Neural progenitor cell (in vitro differentiated cells): ENCODE data around the gene KCNE2. TPM values are rescaled to one million over a fixed set of nuclear protein-coding genes. Genes with fewer than 3 reads are reported as not detected.

Experiments
- DNase-seq: peaks from one replicate; pipeline ENCODE4 v3.0.0-alpha.2; 2016; ENCODE audit warnings: low spot score
- H2AFZ ChIP-seq: fragments of 200-600 bp; sonication (generic); replicated peaks from 2 replicates; pipeline ENCODE4 v1.6.1; 2016; ENCODE audit warnings: antibody characterized with exemption
- H3F3A ChIP-seq: fragments of 200-600 bp; sonication (generic); 2 replicates; pipeline ENCODE4 v1.6.1; 2016; ENCODE audit warnings: antibody characterized with exemption, low read depth
- H3K27ac ChIP-seq: fragments of 200-600 bp; sonication (generic); 2 replicates; pipeline ENCODE4 v1.5.1; 2016; ENCODE audit warnings: mild to moderate bottlenecking
- H3K27me3 ChIP-seq: fragments of 200-600 bp; sonication (generic); 2 replicates; pipeline ENCODE4 v1.6.1; 2016; ENCODE audit warnings: mild to moderate bottlenecking, moderate library complexity
- H3K36me3 ChIP-seq: fragments of 200-600 bp; sonication (generic); 2 replicates; pipeline ENCODE4 v1.5.1; 2016
- H3K4me1 ChIP-seq: fragments of 200-600 bp; sonication (generic); 2 replicates; pipeline ENCODE4 v1.6.1; 2016; ENCODE audit warnings: mixed run types
- H3K4me2 ChIP-seq: fragments of 200-600 bp; sonication (generic); 2 replicates; pipeline ENCODE4 v1.6.1; 2016
- H3K4me3 ChIP-seq: fragments of 200-600 bp; sonication (generic); 2 replicates; pipeline ENCODE4 v1.5.1; 2016
- H3K79me2 ChIP-seq: fragments of 200-600 bp; sonication (generic); 2 replicates; pipeline ENCODE4 v1.6.1; 2016; ENCODE audit warnings: low read depth
- H3K9ac ChIP-seq: fragments of 200-600 bp; sonication (generic); 2 replicates; pipeline ENCODE4 v1.6.1; 2016
- H3K9me3 ChIP-seq: fragments of 200-600 bp; sonication (generic); 2 replicates; pipeline ENCODE4 v1.5.1; 2016; ENCODE audit warnings: low read depth
- H4K20me1 ChIP-seq: fragments of 200-600 bp; sonication (generic); 2 replicates; pipeline ENCODE4 v1.6.1; 2016; ENCODE audit warnings: low read depth
- H3K27ac Mint-ChIP-seq: 3 replicates; pipeline ENCODE4 v1.8.0; 2021; ENCODE audit warnings: mixed read lengths
- H3K27me3 Mint-ChIP-seq: 2 replicates; pipeline ENCODE4 v1.8.0; 2022; ENCODE audit warnings: low read depth, mild to moderate bottlenecking, inconsistent platforms, moderate library complexity, mixed read lengths; ENCODE audit not compliant: insufficient read depth
- H3K36me3 Mint-ChIP-seq: 3 replicates; pipeline ENCODE4 v1.8.0; 2021; ENCODE audit warnings: mixed read lengths
- H3K4me1 Mint-ChIP-seq: 3 replicates; pipeline ENCODE4 v1.8.0; 2021; ENCODE audit warnings: mixed read lengths
- H3K4me3 Mint-ChIP-seq: 3 replicates; pipeline ENCODE4 v1.8.0; 2021; ENCODE audit warnings: mild to moderate bottlenecking, moderate library complexity, mixed read lengths
- H3K9me3 Mint-ChIP-seq: 3 replicates; pipeline ENCODE4 v1.8.0; 2020; ENCODE audit warnings: mixed read lengths
- CTCF ChIP-seq: fragments of 200-600 bp; sonication (generic); IDR thresholded peaks from 2 replicates; pipeline ENCODE4 v1.5.1; 2017; ENCODE audit warnings: antibody characterized with exemption, mild to moderate bottlenecking
- EZH2 ChIP-seq: fragments of 200-600 bp; sonication (generic); IDR thresholded peaks from 2 replicates; pipeline ENCODE4 v1.6.1; 2017; ENCODE audit warnings: antibody characterized with exemption, mild to moderate bottlenecking, moderate library complexity
- EZH2phosphoT487 ChIP-seq: fragments of 200-600 bp; sonication (generic); IDR thresholded peaks from 2 replicates; pipeline ENCODE4 v1.6.1; 2017; ENCODE audit warnings: antibody characterized with exemption
- total RNA-seq: library from RNA; depleted of rRNA; stranded (reverse); fragments of >200 nt; gene quantifications from 2 replicates; pipeline ENCODE4 v1.2.3, GENCODE V29; 2015; ENCODE audit warnings: low replicate concordance

KCNE2 gene
- total RNA-seq, result 0.19 TPM in 1 of 2 replicates, not detected in the other

GRCh38 chr21:34363733-34364132 is at the start of gene KCNE2:
Gene KCNE2, plus strand, starts transcription at chr21:34364006. Its CDS starts 6,473 bp downstream, at chr21:34370479.
- DNase-seq, result no peak
- peaks cover 2% of the 10 kb centered on the region for H3K9me3 Mint-ChIP-seq
- TF ChIP-seq CTCF, result no peak
- no peak for TF ChIP-seq EZH2
- TF ChIP-seq EZH2phosphoT487, result no peak
- no peaks in the 10 kb centered on the region for H3K36me3 ChIP-seq
- peaks cover 2% of the 10 kb centered on the region for H3K27me3 Mint-ChIP-seq
- no peak within 1 kb of the TSS for H3K27ac ChIP-seq
- H3K4me2 ChIP-seq, result no peak within 1 kb of the TSS
- H2AFZ ChIP-seq, result no peak within 1 kb of the TSS
- H3K9ac ChIP-seq, result no peak within 1 kb of the TSS
- peaks cover 16% of the 10 kb centered on the region for H3F3A ChIP-seq
- no peaks in the 10 kb centered on the region for H3K9me3 ChIP-seq
- no peak within 1 kb of the TSS for H3K27ac Mint-ChIP-seq
- H4K20me1 ChIP-seq, result no peaks in the 10 kb centered on the region
- no peak within 1 kb of the TSS for H3K4me3 ChIP-seq
- peaks cover 19% of the 10 kb centered on the region for H3K4me1 Mint-ChIP-seq
- no peaks in the 10 kb centered on the region for H3K27me3 ChIP-seq
- no peaks in the 10 kb centered on the region for H3K79me2 ChIP-seq
- H3K4me1 ChIP-seq, result peaks cover 22% of the 10 kb centered on the region
- H3K4me3 Mint-ChIP-seq, result no peak within 1 kb of the TSS
- no peaks in the 10 kb centered on the region for H3K36me3 Mint-ChIP-seq

GRCh38 chr21:34319585-34319984 is 44.2 kb upstream of the KCNE2 start:
- Mint-ChIP-seq H3K4me3 (no peak overlapping the region), H3K4me1 (no peaks in the 10 kb centered on the region), H3K27me3 (no peaks in the 10 kb centered on the region), H3K27ac (no peak overlapping the region), H3K9me3 (peaks cover 4% of the 10 kb centered on the region), H3K36me3 (no peaks in the 10 kb centered on the region)
- H3K79me2 ChIP-seq, result no peaks in the 10 kb centered on the region
- H3F3A ChIP-seq, result no peaks in the 10 kb centered on the region
- H3K9me3 ChIP-seq, result no peaks in the 10 kb centered on the region
- H3K27ac ChIP-seq, result no peak overlapping the region
- no peak overlapping the region for H3K4me3 ChIP-seq
- no peaks in the 10 kb centered on the region for H3K4me1 ChIP-seq
- no peak overlapping the region for H2AFZ ChIP-seq
- no peaks in the 10 kb centered on the region for H3K27me3 ChIP-seq
- no peak for DNase-seq
- no peak overlapping the region for H3K4me2 ChIP-seq
- no peak overlapping the region for H3K9ac ChIP-seq
- no peaks in the 10 kb centered on the region for H4K20me1 ChIP-seq
- no peak for TF ChIP-seq EZH2phosphoT487
- TF ChIP-seq CTCF, result no peak
- no peak for TF ChIP-seq EZH2
- H3K36me3 ChIP-seq, result no peaks in the 10 kb centered on the region

- Mint-ChIP-seq H3K27me3 (no peaks in the 10 kb centered on the region), H3K4me1 (no peaks in the 10 kb centered on the region), H3K4me3 (no peak overlapping the region), H3K36me3 (no peaks in the 10 kb centered on the region), H3K9me3 (peaks cover 4% of the 10 kb centered on the region), H3K27ac (no peak overlapping the region)
- Histone ChIP-seq H3K4me1 (no peaks in the 10 kb centered on the region), H2AFZ (no peak overlapping the region), H3K4me2 (no peak overlapping the region), H3K9ac (no peak overlapping the region), H3F3A (no peaks in the 10 kb centered on the region), H3K36me3 (no peaks in the 10 kb centered on the region), H3K9me3 (no peaks in the 10 kb centered on the region), H3K79me2 (no peaks in the 10 kb centered on the region), H3K27ac (no peak overlapping the region), H4K20me1 (no peaks in the 10 kb centered on the region), H3K4me3 (no peak overlapping the region), H3K27me3 (no peaks in the 10 kb centered on the region)
- no peak for DNase-seq
- TF ChIP-seq CTCF, result no peak
- TF ChIP-seq EZH2phosphoT487, result no peak
- no peak for TF ChIP-seq EZH2
Observed at GRCh38 chr21:34320011-34320410, 43.8 kb upstream of the KCNE2 start.
